Spleen (tissue), 11 donors: Measurements from ENCODE around the gene PTPRM. TPM values are rescaled to one million over a fixed set of nuclear protein-coding genes. Genes with fewer than 3 reads are reported as not detected.

Source experiments
- DNase-seq: peaks from one replicate; pipeline ENCODE4 v3.0.0-alpha.2; 2020
- H3K27ac ChIP-seq, 8 donors: fragments of 200-600 bp; sonication (generic) in 7 of 8; 1 replicate in 4 of 8; 2 replicates in 4 of 8; pipeline versions ENCODE4 v1.5.0 to v1.8.0; 2016 to 2021; ENCODE audit warnings: inconsistent platforms in 4 of 8, mild to moderate bottlenecking in 4 of 8, moderate library complexity in 1 of 8
- H3K27me3 ChIP-seq, 7 donors: fragments of 200-600 bp; sonication (generic) in 6 of 7; replicated peaks in 1 of 7; 1 replicate in 4 of 7; 2 replicates in 3 of 7; pipeline versions ENCODE4 v1.5.0 to v1.8.0; 2016 to 2021; ENCODE audit warnings: inconsistent platforms in 3 of 7, mild to moderate bottlenecking in 1 of 7
- H3K36me3 ChIP-seq, 6 donors: fragments of 200-600 bp; sonication (generic) in 5 of 6; 1 replicate in 4 of 6; 2 replicates in 2 of 6; pipeline versions ENCODE4 v1.5.0 to v1.8.0; 2016 to 2021; ENCODE audit warnings: inconsistent platforms in 2 of 6
- H3K4me1 ChIP-seq, 6 donors: fragments of 200-600 bp; sonication (generic) in 5 of 6; 1 replicate in 3 of 6; 2 replicates in 3 of 6; pipeline versions ENCODE4 v1.5.0 to v1.8.0; 2016 to 2021; ENCODE audit warnings: inconsistent platforms in 3 of 6
- H3K4me3 ChIP-seq, 8 donors: fragments of 200-600 bp; sonication (generic) in 7 of 8; 1 replicate in 4 of 8; 2 replicates in 4 of 8; pipeline versions ENCODE4 v1.5.0 to v1.8.0; 2016 to 2021; ENCODE audit warnings: inconsistent platforms in 4 of 8, mild to moderate bottlenecking in 4 of 8, moderate library complexity in 2 of 8
- H3K9me3 ChIP-seq, 8 donors: fragments of 200-600 bp; sonication (generic) in 7 of 8; 1 replicate in 4 of 8; 2 replicates in 4 of 8; pipeline versions ENCODE4 v1.5.0 to v1.8.0; 2016 to 2021; ENCODE audit warnings: inconsistent platforms in 4 of 8
- CTCF ChIP-seq, 11 experiments: fragments of 200-600 bp in 7 of 11; fragments of 450-650 bp in 4 of 11; sonication (generic) in 4 of 11; IDR thresholded peaks in 8 of 11; conservative IDR thresholded peaks in 3 of 11; 1 replicate in 7 of 11; 2 replicates in 4 of 11; pipeline versions ENCODE4 v1.4.0 to v1.8.0; 2016 to 2021; ENCODE audit warnings: antibody characterized with exemption in 11 of 11, inconsistent platforms in 4 of 11, mild to moderate bottlenecking in 1 of 11
- POLR2A ChIP-seq, 3 donors: fragments of 450-650 bp; IDR thresholded peaks; one replicate each; pipeline ENCODE4 v1.5.1; 2017; ENCODE audit warnings: antibody characterized with exemption in 3 of 3, mild to moderate bottlenecking in 1 of 3
- POLR2AphosphoS5 ChIP-seq, 3 donors: sonication (generic); formaldehyde crosslinking; IDR thresholded peaks; one replicate each; pipeline ENCODE4 v1.5.1; 2017; ENCODE audit warnings: antibody characterized with exemption in 3 of 3
- WGBS, 5 donors: extraction: QIAGEN DNeasy Blood & Tissue Kit in 3 of 5; methylation state at CpG; one replicate each; pipeline versions ENCODE4 v1.1.5 to v1.1.7; 2013 to 2018; 5-methylcytosine and 5-hydroxymethylcytosine counted together
- intact Hi-C: fragments of 100-400 bp; cut with DNase I; formaldehyde crosslinking; loops from one replicate; pipeline ENCODE4 v1.15.0; 2023; ENCODE audit warnings: low total_unique reads
- polyA plus RNA-seq, 3 donors: library from polyadenylated mRNA; stranded (reverse); fragments of 200-250 nt; gene quantifications; one replicate each; pipeline ENCODE4 v1.2.1, GENCODE V29; 2013
- total RNA-seq, 7 donors: library from RNA; depleted of rRNA in 3 of 7; stranded (reverse); fragments of >200 nt in 3 of 7; fragmentation: NEBNext Ultra II Directional in 4 of 7; extraction: Animal tissue kit (Norgen Biotek cat#: 25700) in 4 of 7; gene quantifications; one replicate each; pipeline versions ENCODE4 v1.1.0 to v1.2.1, GENCODE V29; 2016 to 2021
- donor health status: healthy with polysubstance abuse.
- donor health status: DM: no; HTN: no; CAD: no; lungs with moderate emphysema.
- donor health status: DM: no; HTN: no; CAD: no.
- donor health status: Bipolar disorder and iron deficiency.
- donor health status: healthy.
- donor health status: DM: no; HTN: no; CAD: no.
- donor health status: DM: yes; HTN: yes; CAD: no.

The PTPRM gene
- total and polyA plus RNA-seq, 10 donors: 23.5 to 97.8 (median 62.8) TPM

- Histone ChIP-seq H3K27me3 (no peaks in the 10 kb centered on the region), H3K36me3 (no peaks in the 10 kb centered on the region), H3K4me3 (no peak overlapping the region), H3K4me1 (no peaks in the 10 kb centered on the region), H3K9me3 (peaks cover 0 to 4% (median 0%) of the 10 kb centered on the region in 8 donors), H3K27ac (no peak overlapping the region)
- WGBS, 5 donors: 77 to 92% (median 90%) methylated on average over 12 to 13 of the region's 13 CpGs
- DNase-seq: peak; percentile 71
- TF ChIP-seq POLR2A (IDR thresholded peaks at IDR 0.05) (no peak), POLR2AphosphoS5 (IDR thresholded peaks at IDR 0.05) (peak in 1 of 3 donors; percentile 19)
- intact Hi-C loops: no loop called here
These were observed 370.2 kb downstream of the PTPRM start for GRCh38 chr18:7937268-7937667.

GRCh38 chr18:7939521-7939920 is 372.4 kb downstream of the PTPRM start:
- no peaks in the 10 kb centered on the region for H3K4me1 ChIP-seq
- H3K27me3 ChIP-seq: no peaks in the 10 kb centered on the region
- DNase-seq: no peak
- no peak overlapping the region for H3K4me3 ChIP-seq
- peaks cover 0 to 4% (median 0%) of the 10 kb centered on the region in 8 donors for H3K9me3 ChIP-seq
- TF ChIP-seq CTCF (IDR thresholded peaks at IDR 0.05 in 8 of 11, conservative IDR thresholded peaks at IDR 0.05 in 3 of 11) (no peak), POLR2AphosphoS5 (IDR thresholded peaks at IDR 0.05) (no peak)
- WGBS, 5 donors: 90 to 97% (median 92%) methylated on average over 5 of the region's 5 CpGs
- intact Hi-C loops: no loop called here
- H3K36me3 ChIP-seq: no peaks in the 10 kb centered on the region
- H3K27ac ChIP-seq: no peak overlapping the region

GRCh38 chr18:7940379-7940778 is 373.3 kb downstream of the PTPRM start:
- TF ChIP-seq POLR2A (IDR thresholded peaks at IDR 0.05): no peak
- TF ChIP-seq POLR2AphosphoS5 (IDR thresholded peaks at IDR 0.05): no peak
- TF ChIP-seq CTCF (IDR thresholded peaks at IDR 0.05 in 8 of 11, conservative IDR thresholded peaks at IDR 0.05 in 3 of 11): no peak
- no peak for DNase-seq
- H3K4me3 ChIP-seq: no peak overlapping the region
- no peaks in the 10 kb centered on the region for H3K36me3 ChIP-seq
- no peaks in the 10 kb centered on the region for H3K4me1 ChIP-seq
- 72 to 98% (median 84%) methylated on average over 5 of the region's 5 CpGs for WGBS, 5 donors
- H3K9me3 ChIP-seq: peaks cover 0 to 4% (median 0%) of the 10 kb centered on the region in 8 donors
- no peaks in the 10 kb centered on the region for H3K27me3 ChIP-seq
- intact Hi-C loops: no loop called here
- no peak overlapping the region for H3K27ac ChIP-seq

- H3K27me3 ChIP-seq: no peaks in the 10 kb centered on the region
- no peak for DNase-seq
- 81 to 94% (median 90%) methylated on average over 4 of the region's 4 CpGs for whole genome bisulfite sequencing, 5 donors
- TF ChIP-seq POLR2A (IDR thresholded peaks at IDR 0.05) (no peak), POLR2AphosphoS5 (IDR thresholded peaks at IDR 0.05) (no peak), CTCF (IDR thresholded peaks at IDR 0.05 in 8 of 11, conservative IDR thresholded peaks at IDR 0.05 in 3 of 11) (no peak)
- H3K4me3 ChIP-seq: no peak overlapping the region
- H3K27ac ChIP-seq: no peak overlapping the region
- no peaks in the 10 kb centered on the region for H3K4me1 ChIP-seq
- no peaks in the 10 kb centered on the region for H3K36me3 ChIP-seq
- peaks cover 0 to 3% (median 0%) of the 10 kb centered on the region in 8 donors for H3K9me3 ChIP-seq
- intact Hi-C loops: no loop called here
These were observed 373.9 kb downstream of the PTPRM start for GRCh38 chr18:7940971-7941370.

GRCh38 chr18:7941533-7941932 is 374.4 kb downstream of the PTPRM start:
- no peak for DNase-seq
- Histone ChIP-seq H3K4me1 (no peaks in the 10 kb centered on the region), H3K27ac (no peak overlapping the region), H3K27me3 (no peaks in the 10 kb centered on the region), H3K4me3 (no peak overlapping the region), H3K9me3 (no peaks in the 10 kb centered on the region), H3K36me3 (no peaks in the 10 kb centered on the region)
- TF ChIP-seq CTCF (IDR thresholded peaks at IDR 0.05 in 8 of 11, conservative IDR thresholded peaks at IDR 0.05 in 3 of 11): no peak
- no peak for TF ChIP-seq POLR2AphosphoS5 (IDR thresholded peaks at IDR 0.05)
- TF ChIP-seq POLR2A (IDR thresholded peaks at IDR 0.05): no peak
- intact Hi-C loops: no loop called here
- 70 to 86% (median 81%) methylated on average over 6 of the region's 6 CpGs for WGBS, 5 donors
